Measurements from ENCODE around the gene LENEP. TPM values are rescaled to one million over a fixed set of nuclear protein-coding genes. Genes with fewer than 3 reads are reported as not detected.

Gene LENEP
- total RNA-seq, 1 donor from 2014 or later = 0.98 TPM

GRCh38 chr1:154959426-154959780, 34.0 kb upstream of the LENEP start:
- intact Hi-C loops (cut with micrococcal nuclease) = loop anchor here (10.0 kb wide), 1 partner anchor 1545 kb away; the partner anchor contains the start of gene MEF2D

GRCh38 chr1:154960446-154961136, 32.8 kb upstream of the LENEP start:
- intact Hi-C loops (cut with micrococcal nuclease) = loop anchor here (1.0 kb wide), 2 partner anchors 14 to 23 kb away; partner anchors contain the start of gene CKS1B

GRCh38 chr1:154961207-154962155, 31.9 kb upstream of the LENEP start, which contains the start of gene PYGO2:
Gene PYGO2, minus strand, starts transcription at chr1:154961782. Its CDS starts 206 bp downstream, at chr1:154961576.
- intact Hi-C loops (cut with micrococcal nuclease) = loop anchor here (1.0 kb wide), 4 partner anchors 13 to 100 kb away; partner anchors contain the start of gene CKS1B

- intact Hi-C loops (cut with micrococcal nuclease) = loop anchor here (1.0 kb wide), 2 partner anchors 37 to 99 kb away; no protein-coding TSS in a partner anchor
These were observed 31.1 kb upstream of the LENEP start for GRCh38 chr1:154962156-154962749.

- intact Hi-C loops (cut with micrococcal nuclease) = loop anchor here (1.0 kb wide), 2 partner anchors 36 to 98 kb away; no protein-coding TSS in a partner anchor
These were observed 30.5 kb upstream of the LENEP start for GRCh38 chr1:154962795-154963330.

- intact Hi-C loops (cut with micrococcal nuclease) = no loop called here
These were observed 29.7 kb upstream of the LENEP start for GRCh38 chr1:154963643-154964042.

GRCh38 chr1:154964359-154964758, 29.0 kb upstream of the LENEP start:
- intact Hi-C loops (cut with micrococcal nuclease) = no loop called here

- intact Hi-C loops (cut with micrococcal nuclease) = no loop called here
These were observed 27.3 kb upstream of the LENEP start for GRCh38 chr1:154966111-154966510.

GRCh38 chr1:154967331-154967950, 25.9 kb upstream of the LENEP start:
- intact Hi-C loops (cut with micrococcal nuclease) = no loop called here

GRCh38 chr1:154968731-154969130, 24.7 kb upstream of the LENEP start:
- intact Hi-C loops (cut with micrococcal nuclease) = no loop called here

- intact Hi-C loops (cut with micrococcal nuclease) = no loop called here
These were observed 24.1 kb upstream of the LENEP start for GRCh38 chr1:154969246-154969645.

- intact Hi-C loops (cut with micrococcal nuclease) = loop anchor here (5.0 kb wide), 1 partner anchor 202 kb away; the partner anchor contains the start of genes KRTCAP2 and TRIM46
These were observed 23.4 kb upstream of the LENEP start for GRCh38 chr1:154969860-154970452.

- intact Hi-C loops (cut with micrococcal nuclease) = loop anchor here (5.0 kb wide), 1 partner anchor 202 kb away; the partner anchor contains the start of genes KRTCAP2 and TRIM46
These were observed 22.6 kb upstream of the LENEP start, which contains the start of gene SHC1 for GRCh38 chr1:154970631-154971340. Gene SHC1, minus strand, starts transcription at chr1:154970747. Its CDS starts 221 bp downstream, at chr1:154970526.

- intact Hi-C loops (cut with micrococcal nuclease) = loop anchor here (5.0 kb wide), 1 partner anchor 201 kb away; the partner anchor contains the start of genes KRTCAP2 and TRIM46
These were observed 21.9 kb upstream of the LENEP start for GRCh38 chr1:154971341-154971998.

- intact Hi-C loops (cut with micrococcal nuclease) = loop anchor here (5.0 kb wide), 1 partner anchor 200 kb away; the partner anchor contains the start of genes KRTCAP2 and TRIM46
These were observed 21.2 kb upstream of the LENEP start for GRCh38 chr1:154972213-154972516.

GRCh38 chr1:154972517-154973343, 20.7 kb upstream of the LENEP start:
- intact Hi-C loops (cut with micrococcal nuclease) = loop anchor here (1.0 to 5.0 kb wide), 2 partner anchors 109 to 200 kb away; partner anchors contain the start of genes KRTCAP2 and TRIM46

GRCh38 chr1:154973344-154974101, 19.9 kb upstream of the LENEP start:
- intact Hi-C loops (cut with micrococcal nuclease) = loop anchor here (1.0 to 5.0 kb wide), 14 partner anchors 10 to 1081 kb away; partner anchors contain the start of genes EFNA4, FLAD1, KRTCAP2 and LAMTOR2
